ENCODE results near the gene TACC2.

- TF ChIP-seq EZH2 (IDR thresholded peaks at IDR 0.05) (no peak), EZH2phosphoT487 (IDR thresholded peaks at IDR 0.05) (no peak)
- TF ChIP-seq, protein P1, sequence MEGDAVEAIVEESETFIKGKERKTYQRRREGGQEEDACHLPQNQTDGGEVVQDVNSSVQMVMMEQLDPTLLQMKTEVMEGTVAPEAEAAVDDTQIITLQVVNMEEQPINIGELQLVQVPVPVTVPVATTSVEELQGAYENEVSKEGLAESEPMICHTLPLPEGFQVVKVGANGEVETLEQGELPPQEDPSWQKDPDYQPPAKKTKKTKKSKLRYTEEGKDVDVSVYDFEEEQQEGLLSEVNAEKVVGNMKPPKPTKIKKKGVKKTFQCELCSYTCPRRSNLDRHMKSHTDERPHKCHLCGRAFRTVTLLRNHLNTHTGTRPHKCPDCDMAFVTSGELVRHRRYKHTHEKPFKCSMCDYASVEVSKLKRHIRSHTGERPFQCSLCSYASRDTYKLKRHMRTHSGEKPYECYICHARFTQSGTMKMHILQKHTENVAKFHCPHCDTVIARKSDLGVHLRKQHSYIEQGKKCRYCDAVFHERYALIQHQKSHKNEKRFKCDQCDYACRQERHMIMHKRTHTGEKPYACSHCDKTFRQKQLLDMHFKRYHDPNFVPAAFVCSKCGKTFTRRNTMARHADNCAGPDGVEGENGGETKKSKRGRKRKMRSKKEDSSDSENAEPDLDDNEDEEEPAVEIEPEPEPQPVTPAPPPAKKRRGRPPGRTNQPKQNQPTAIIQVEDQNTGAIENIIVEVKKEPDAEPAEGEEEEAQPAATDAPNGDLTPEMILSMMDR (IDR thresholded peaks at IDR 0.05), result no peak
These were observed 236.4 kb downstream of the TACC2 start for GRCh38 chr10:122225330-122225729.
